ENCODE results near the gene EFNA5. TPM values are rescaled to one million over a fixed set of nuclear protein-coding genes. Genes with fewer than 3 reads are reported as not detected.

The EFNA5 gene
- total and polyA plus RNA-seq, 2 donors, result 2.1 to 18.9 TPM

DNA sequence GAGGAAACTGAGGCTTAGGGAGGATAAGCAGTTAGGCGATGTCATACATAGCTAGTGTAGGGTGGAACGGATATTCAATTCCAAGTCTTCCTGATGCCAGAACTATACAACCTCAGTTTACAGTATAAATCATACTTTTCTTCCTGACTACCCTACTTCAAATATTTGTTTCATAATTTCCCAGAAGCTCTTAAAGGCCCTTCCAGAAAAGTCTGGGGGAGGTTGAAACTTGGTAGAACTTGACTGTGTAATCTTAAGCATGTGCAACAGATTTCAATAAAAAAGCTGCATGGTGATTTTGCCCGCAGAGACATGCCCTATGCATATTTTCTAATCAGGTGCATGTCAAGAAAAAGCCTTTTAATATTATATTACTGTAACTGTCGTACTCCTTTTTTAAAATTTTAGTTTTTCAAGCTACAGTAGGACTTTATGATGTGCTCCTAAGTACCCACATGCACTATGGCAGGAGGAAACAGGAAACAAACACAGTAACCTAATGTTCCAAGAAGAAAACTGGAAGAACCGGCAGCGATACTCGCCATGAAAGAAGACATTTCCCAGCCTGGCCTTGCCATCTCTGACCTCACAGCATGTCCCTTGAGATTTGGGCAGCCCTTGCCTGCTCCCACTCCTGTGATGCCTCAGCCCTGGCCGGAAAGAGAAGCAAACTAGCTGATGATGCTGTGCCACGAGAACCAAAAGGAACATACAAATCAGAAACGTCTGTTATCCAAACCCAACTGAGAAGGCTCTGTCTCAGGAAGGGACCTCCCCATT is 266.0 kb downstream of the EFNA5 start:
- DNase-seq (ENCODE audit: extremely low spot score), result no peak
- Histone ChIP-seq H3K36me3 (ENCODE audit: insufficient read depth) (no peaks in the 10 kb centered on the region), H3K4me3 (ENCODE audit: low read depth, low read length) (no peak overlapping the region), H3K4me1 (ENCODE audit: insufficient read depth) (no peaks in the 10 kb centered on the region), H3K27ac (ENCODE audit: low read depth) (no peak overlapping the region)
- 82% methylated on average over 10 of the region's 10 CpGs for WGBS

DNA sequence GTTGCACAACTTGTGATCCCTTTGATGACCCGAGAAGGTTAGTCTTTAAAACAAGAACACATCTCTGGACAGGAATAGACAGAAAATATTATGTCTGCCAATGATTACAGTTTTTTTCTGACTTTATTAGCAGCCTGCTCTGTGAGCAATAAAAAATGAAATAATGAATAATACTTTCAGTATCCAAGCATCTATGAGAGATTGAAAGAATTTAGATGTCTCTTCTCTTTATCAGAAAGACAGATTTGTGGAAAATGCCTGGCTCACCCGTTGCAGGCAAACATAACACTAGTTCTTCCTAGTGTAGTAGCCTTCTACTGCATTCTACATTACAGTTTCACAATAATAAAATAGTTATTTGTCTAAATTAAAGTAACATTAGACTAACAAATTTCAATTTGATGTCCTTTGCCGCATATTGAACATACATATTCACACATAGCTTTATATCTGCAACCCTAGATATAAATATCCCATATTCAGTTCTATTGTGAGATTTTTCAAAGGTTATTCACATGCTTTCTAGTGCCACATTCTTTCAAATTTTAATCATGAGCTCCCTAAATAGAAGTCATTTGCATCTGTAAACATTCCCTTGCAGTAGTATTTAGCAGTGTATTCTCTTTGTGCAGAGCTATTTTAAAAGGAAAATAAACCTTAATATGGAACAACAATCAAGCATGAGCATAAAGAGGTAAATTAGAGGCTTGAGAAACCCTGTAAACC is 267.3 kb downstream of the EFNA5 start:
- 59% methylated on average over 3 of the region's 3 CpGs for WGBS
- no peak overlapping the region for H3K4me3 ChIP-seq (ENCODE audit: low read depth, low read length)
- H3K27ac ChIP-seq (ENCODE audit: low read depth), result no peak overlapping the region
- no peaks in the 10 kb centered on the region for H3K4me1 ChIP-seq (ENCODE audit: insufficient read depth)
- H3K36me3 ChIP-seq (ENCODE audit: insufficient read depth), result no peaks in the 10 kb centered on the region
- DNase-seq (ENCODE audit: extremely low spot score), result no peak

DNA sequence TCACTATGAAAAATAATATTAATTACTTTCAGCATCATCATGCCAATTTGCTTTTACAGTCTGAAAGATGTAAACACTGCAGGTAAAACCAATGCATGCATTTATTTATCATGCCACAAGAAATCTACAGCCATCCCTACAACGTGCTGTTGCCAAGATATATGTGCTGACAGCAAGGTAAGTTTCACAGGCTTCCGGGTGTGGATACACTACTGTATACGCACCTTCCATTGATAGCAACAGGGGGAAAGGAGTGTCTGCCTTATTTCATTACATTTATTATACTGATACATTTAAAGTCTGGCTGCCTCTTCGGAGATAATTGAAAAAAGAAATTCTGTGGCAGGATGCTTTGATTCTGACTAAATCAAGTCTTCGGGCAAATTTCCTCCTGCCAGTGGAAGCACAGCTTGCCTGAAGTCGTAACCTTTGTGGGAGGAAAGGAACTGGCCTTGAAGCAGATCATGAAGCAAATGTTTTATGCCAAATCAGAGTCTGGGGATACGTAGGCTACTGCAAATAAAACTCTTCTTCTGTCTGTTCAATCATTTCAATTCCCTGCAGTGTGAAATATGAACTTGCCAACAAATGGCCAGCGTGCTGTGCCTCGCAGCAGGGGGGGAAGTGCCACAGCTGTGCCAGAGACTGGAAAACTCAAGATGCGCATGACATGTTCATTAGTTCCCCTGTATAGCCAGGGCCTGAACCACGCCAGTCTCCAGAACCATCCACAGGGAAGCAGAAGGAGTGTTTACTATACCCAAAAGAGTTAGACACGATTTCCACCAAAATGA is 268.1 kb downstream of the EFNA5 start:
- H3K4me1 ChIP-seq (ENCODE audit: insufficient read depth), result no peaks in the 10 kb centered on the region
- no peak for DNase-seq (ENCODE audit: extremely low spot score)
- no peak overlapping the region for H3K27ac ChIP-seq (ENCODE audit: low read depth)
- 82% methylated on average over 12 of the region's 12 CpGs for WGBS
- no peak overlapping the region for H3K4me3 ChIP-seq (ENCODE audit: low read depth, low read length)
- H3K36me3 ChIP-seq (ENCODE audit: insufficient read depth), result no peaks in the 10 kb centered on the region

DNA sequence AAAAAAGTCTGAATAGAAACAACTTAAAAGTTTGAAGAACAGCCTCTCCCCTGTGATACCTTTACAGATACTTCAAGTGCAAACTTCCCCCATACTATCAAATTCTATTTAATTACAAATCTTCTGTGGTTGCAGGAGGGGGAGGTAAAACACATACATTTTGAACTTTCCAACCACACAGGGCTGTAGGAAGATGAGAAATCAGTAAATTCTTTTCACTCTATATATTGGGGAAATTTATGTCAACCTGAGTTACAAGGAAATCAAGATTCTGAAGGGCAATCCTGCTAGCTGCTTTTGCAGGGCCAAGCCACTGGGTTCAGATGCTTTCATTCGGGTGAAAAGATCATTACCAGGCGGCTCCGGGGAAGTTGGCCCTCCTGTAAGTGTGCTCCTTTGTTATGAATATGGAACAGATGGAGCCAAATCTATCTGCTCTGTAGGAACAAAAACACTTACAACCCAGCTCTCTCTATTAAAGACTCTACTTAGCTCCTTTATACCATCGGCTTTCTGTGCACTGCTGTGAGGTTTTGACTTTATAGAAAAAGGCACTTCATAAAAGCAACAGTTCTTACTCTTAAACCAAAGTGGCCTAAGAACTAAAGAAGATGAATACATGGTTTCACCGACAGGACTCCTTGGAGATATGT is 269.1 kb downstream of the EFNA5 start:
- Histone ChIP-seq H3K27ac (ENCODE audit: low read depth) (no peak overlapping the region), H3K4me3 (ENCODE audit: low read depth, low read length) (no peak overlapping the region), H3K4me1 (ENCODE audit: insufficient read depth) (no peaks in the 10 kb centered on the region), H3K36me3 (ENCODE audit: insufficient read depth) (no peaks in the 10 kb centered on the region)
- WGBS, result 76% methylated on average over 5 of the region's 5 CpGs
- DNase-seq (ENCODE audit: extremely low spot score), result no peak

DNA sequence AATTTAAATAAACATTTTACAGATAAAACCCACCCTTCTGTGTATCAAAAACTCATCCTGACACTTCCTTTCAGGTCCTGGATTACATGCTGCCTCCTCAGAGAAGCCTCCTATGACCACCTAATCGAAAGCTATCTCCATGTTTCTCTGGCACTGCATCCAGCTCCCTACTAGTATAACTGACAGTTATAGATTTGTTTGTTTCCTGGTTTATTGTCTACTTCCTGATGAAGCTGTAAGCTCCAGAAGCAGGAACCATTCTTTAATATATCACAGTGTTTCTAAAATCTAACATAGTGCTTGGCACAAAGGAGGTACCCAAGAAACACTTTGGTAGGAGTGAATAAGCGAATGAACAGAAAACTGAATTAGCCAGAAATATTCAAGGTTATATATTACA is 270.4 kb downstream of the EFNA5 start:
- no peaks in the 10 kb centered on the region for H3K4me1 ChIP-seq (ENCODE audit: insufficient read depth)
- H3K36me3 ChIP-seq (ENCODE audit: insufficient read depth), result no peaks in the 10 kb centered on the region
- H3K4me3 ChIP-seq (ENCODE audit: low read depth, low read length), result no peak overlapping the region
- 88% methylated on average over 2 of the region's 2 CpGs for WGBS
- no peak for DNase-seq (ENCODE audit: extremely low spot score)
- H3K27ac ChIP-seq (ENCODE audit: low read depth), result no peak overlapping the region

DNA sequence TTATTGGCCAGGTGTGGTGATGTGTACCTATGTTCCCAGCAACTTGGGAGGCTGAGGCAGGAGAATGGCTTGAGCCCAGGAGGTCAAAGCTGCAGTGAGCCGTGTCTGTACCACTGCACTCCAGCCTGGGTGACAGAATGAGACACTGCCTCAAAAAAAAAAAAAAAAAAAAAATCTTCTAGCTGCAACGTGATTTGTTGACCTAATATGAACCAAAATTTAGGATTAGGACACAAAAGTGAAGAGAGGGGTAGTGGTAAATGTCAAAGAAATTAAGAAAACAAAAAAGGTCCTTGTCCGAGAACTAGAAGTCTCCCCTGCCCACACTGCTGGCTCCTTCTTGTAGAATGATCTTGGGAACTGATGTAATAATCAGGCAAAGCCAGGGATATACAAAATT is 272.0 kb downstream of the EFNA5 start:
- no peak for DNase-seq (ENCODE audit: extremely low spot score)
- H3K27ac ChIP-seq (ENCODE audit: low read depth), result no peak overlapping the region
- no peaks in the 10 kb centered on the region for H3K4me1 ChIP-seq (ENCODE audit: insufficient read depth)
- H3K4me3 ChIP-seq (ENCODE audit: low read depth, low read length), result no peak overlapping the region
- WGBS, result 92% methylated on average over 3 of the region's 3 CpGs
- no peaks in the 10 kb centered on the region for H3K36me3 ChIP-seq (ENCODE audit: insufficient read depth)

DNA sequence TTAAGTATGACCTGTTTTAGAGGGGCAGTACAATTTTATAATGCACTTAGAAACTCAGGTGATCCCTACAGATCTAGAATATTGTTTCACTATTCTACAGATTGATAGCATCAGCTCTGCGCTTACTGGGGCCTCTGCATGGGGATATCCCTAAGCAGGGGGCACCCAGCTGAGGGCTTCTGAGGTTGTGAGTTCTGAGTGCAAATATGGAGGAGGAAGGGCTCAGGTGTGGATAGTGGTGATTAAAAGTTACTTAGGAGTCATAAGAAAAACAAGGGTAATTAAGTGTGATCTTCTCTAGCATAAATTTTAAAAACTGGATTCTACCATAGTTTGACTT is 274.4 kb downstream of the EFNA5 start:
- Histone ChIP-seq H3K4me3 (ENCODE audit: low read depth, low read length) (no peak overlapping the region), H3K27ac (ENCODE audit: low read depth) (no peak overlapping the region), H3K4me1 (ENCODE audit: insufficient read depth) (no peaks in the 10 kb centered on the region), H3K36me3 (ENCODE audit: insufficient read depth) (no peaks in the 10 kb centered on the region)
- WGBS, result 95% methylated on average over 1 of the region's 1 CpG
- no peak for DNase-seq (ENCODE audit: extremely low spot score)

DNA sequence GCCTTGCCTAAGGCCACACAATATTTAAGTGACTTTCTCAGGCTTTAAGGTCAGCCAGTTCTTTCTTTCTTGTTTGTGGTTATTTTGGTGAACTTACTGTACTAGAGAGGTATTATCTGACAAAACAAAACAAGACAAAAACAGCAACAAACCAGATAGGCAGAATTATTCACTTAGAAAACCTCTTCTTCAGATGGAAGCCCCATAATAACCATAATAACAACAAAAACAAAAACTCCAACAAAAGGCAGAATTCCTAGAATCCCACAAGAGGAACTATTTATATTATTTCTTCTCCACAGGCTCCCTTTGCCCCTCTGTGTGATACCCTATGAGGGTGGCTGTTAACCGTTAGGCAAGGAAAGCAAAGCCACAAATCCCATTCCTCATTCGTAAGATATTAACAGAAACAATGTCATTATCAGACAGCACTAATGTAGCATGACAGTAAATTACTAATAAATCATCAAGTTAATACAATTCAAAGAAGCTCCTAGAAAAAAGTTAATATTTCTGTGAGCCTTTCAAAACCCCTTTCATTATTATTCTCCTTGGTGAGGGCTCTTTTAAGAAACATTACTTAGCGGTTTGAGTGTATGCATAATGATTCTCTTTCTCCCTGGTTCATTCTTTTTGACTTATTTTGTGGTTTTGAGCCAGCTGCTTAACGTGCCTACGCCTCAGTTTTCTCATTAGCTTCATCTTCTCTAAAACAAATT is 274.9 kb downstream of the EFNA5 start:
- WGBS, result 90% methylated on average over 5 of the region's 5 CpGs
- no peaks in the 10 kb centered on the region for H3K36me3 ChIP-seq (ENCODE audit: insufficient read depth)
- DNase-seq (ENCODE audit: extremely low spot score), result no peak

DNA sequence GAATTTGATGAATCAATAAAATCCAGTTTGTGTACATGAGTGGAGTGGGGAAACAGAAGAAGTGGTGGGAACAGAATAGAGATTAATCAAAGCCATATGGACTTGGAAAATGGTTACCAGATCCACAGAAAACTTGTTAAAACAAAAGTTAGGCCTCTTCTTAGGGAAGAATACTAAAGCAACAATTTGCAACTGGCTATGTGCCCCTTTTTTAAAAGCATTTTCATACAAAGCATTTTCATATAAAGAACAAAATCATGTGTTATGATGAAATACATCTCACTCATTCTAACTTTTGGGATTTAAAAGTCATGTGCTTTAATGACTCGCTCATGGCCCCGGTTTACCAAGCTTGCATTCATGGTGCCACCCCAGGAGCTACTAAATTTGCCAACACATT is 276.9 kb downstream of the EFNA5 start:
- Histone ChIP-seq H3K4me3 (ENCODE audit: low read depth, low read length) (no peak overlapping the region), H3K36me3 (ENCODE audit: insufficient read depth) (no peaks in the 10 kb centered on the region), H3K27ac (ENCODE audit: low read depth) (no peak overlapping the region), H3K4me1 (ENCODE audit: insufficient read depth) (no peaks in the 10 kb centered on the region)
- DNase-seq (ENCODE audit: extremely low spot score), result no peak
- 90% methylated on average over 2 of the region's 2 CpGs for WGBS

More for the DNA sequence above, 274.9 kb downstream of the EFNA5 start:
- Histone ChIP-seq H3K4me3 (ENCODE audit: low read depth, low read length) (no peak overlapping the region), H3K4me1 (ENCODE audit: insufficient read depth) (no peaks in the 10 kb centered on the region), H3K27ac (ENCODE audit: low read depth) (no peak overlapping the region)

DNA sequence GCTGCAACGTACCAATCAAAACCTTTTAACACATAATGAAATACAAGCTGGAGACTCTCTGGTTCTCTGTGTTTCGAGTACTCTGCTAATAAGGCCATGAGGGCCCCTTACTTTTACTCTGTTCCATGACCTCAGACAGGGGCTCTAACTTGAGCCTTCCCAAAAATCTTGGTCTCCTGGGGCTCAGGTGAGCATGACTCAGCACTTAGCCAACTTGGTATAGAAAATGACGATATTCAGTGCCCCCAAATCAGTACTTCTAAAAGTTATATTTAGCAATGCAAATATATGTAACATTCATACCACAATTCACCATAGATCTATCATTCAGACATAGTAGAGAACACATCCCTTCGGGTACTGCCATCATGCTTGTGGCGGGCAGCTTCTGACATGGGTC is 278.9 kb downstream of the EFNA5 start:
- no peak for DNase-seq (ENCODE audit: extremely low spot score)
- 99% methylated on average over 5 of the region's 5 CpGs for WGBS
- H3K36me3 ChIP-seq (ENCODE audit: insufficient read depth), result no peaks in the 10 kb centered on the region
- no peak overlapping the region for H3K4me3 ChIP-seq (ENCODE audit: low read depth, low read length)
- no peak overlapping the region for H3K27ac ChIP-seq (ENCODE audit: low read depth)
- no peaks in the 10 kb centered on the region for H3K4me1 ChIP-seq (ENCODE audit: insufficient read depth)

DNA sequence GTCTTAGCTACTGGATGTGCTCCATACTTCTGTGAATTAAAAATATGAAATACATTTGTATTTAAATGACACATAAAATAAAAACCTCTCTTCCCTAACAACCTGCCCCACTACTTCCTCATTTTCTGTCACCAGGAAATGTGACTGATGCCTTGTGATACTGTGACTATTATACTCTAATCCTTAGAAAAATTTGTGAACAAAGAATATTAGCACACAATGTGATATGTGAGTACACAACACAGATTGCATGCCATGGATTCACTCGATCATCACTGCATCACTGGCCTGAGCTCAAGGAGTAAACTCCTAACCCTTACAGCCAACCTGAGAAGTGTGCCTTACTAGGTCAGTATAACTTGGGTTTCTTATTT is 281.0 kb downstream of the EFNA5 start:
- Histone ChIP-seq H3K36me3 (ENCODE audit: insufficient read depth) (no peaks in the 10 kb centered on the region), H3K4me1 (ENCODE audit: insufficient read depth) (no peaks in the 10 kb centered on the region), H3K4me3 (ENCODE audit: low read depth, low read length) (no peak overlapping the region), H3K27ac (ENCODE audit: low read depth) (no peak overlapping the region)
- 80% methylated on average over 1 of the region's 1 CpG for WGBS
- no peak for DNase-seq (ENCODE audit: extremely low spot score)

DNA sequence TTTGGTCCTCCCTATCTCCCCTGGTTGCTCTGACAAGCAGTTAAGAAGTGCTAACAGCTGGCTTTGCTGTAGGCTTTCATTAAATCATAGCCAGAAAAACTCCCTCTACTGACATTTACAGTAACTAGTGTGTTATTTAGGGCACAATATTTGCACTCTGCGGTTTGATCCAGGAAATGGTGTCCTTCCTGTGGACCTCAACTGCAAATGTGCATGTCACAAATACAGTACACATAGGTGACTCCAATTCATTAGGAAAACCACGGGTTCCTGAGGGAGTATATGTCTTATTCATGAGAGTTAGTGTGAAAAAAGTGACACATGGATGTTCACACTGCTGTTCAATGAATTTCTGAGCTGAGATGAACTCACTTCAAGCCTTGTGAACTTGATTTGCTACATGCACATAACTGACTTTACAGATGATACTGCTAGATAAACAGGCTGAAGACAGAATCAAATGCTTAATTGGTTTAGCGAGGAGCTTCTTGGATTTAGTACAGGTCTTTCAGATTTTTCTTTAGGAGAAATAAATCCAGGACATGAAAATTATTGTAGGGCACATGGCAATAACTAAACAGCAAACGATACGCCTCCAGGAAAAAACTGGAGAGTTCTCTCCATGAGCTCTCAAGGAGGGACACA is 281.5 kb downstream of the EFNA5 start:
- H3K36me3 ChIP-seq (ENCODE audit: insufficient read depth), result no peaks in the 10 kb centered on the region
- H3K27ac ChIP-seq (ENCODE audit: low read depth), result no peak overlapping the region
- WGBS, result 57% methylated on average over 5 of the region's 5 CpGs

More for the DNA sequence above, 281.5 kb downstream of the EFNA5 start:
- peak; percentile 46 for DNase-seq (ENCODE audit: extremely low spot score)
- H3K4me1 ChIP-seq (ENCODE audit: insufficient read depth), result no peaks in the 10 kb centered on the region
- H3K4me3 ChIP-seq (ENCODE audit: low read depth, low read length), result no peak overlapping the region
